HG02981 (cell line): Measurements from ENCODE around the gene ARHGAP24.
"Not testable (repeated sequence)": the region's sequence is repeated elsewhere in the genome, so short reads cannot be mapped to it uniquely, and the experiment has no call there.

ENCODE experiments used
- ATAC-seq: cut with Tn5 transposase; IDR thresholded peaks from one replicate; pipeline ENCODE4 v1.9.1; 2021; ENCODE audit warnings: mild to moderate bottlenecking, moderate library complexity; ENCODE audit not compliant: unreplicated experiment

The ARHGAP24 gene

DNA sequence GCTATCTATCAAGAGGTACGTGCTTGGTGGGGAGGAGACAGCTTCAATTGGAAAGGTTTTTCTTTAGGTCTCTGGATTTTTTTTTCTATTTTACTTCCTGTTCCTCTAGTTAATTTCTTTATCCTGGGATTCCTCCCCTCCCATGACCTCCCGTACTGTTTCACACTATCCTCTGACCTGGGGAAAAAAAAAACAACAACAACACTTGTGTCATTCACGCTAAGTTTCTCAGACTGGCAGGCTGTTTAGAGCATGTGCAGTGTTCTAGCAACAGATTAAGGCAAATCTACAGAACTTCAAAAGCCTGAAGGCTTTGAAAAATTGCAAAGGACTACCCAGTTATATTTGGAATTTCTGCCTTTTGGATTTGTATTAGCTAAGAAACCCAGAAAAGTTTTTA, 358.4 kb downstream of the ARHGAP24 start:
- no peak for ATAC-seq

GRCh38 chr4:85834934-85835333, 360.0 kb downstream of the ARHGAP24 start:
- no peak for ATAC-seq

DNA sequence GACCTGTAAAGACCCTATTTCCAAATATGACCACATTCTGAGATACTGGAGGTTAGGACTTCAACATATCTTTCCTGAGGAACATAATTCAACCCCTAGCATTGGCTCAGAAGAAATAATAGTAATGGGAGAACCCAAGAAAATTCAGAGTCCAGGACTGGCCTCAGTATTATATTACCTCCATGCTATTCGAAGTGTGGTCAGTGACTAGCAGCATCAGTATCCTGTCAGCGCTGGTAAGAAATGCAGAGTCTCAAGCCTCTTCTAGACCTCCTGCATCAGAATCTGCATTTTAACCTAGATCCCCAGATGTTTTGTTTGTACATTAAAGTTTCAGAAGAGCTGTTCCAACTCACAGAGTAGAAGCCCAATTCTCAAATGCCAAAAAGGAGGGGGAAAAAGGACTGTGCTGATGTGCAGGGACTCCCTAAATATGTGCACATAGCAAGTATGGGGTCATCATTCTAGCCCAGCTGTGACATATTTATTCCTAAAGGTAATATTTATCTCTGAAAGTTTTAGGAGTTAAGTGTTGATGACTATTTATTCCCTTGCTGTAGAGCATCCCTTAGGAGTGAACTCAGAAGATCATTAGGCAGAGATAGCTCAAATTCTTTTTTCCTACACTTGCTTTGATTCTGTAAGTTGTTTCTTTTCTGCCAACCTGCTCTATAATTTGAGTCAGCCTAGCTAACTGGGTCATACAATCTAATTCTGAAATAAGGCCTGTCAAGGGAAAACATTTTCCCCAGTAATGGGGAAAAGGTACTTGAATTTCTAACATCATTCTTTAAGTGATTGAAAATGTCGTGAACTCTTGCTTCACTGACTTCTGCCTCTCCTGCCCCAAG, 361.9 kb downstream of the ARHGAP24 start:
- no peak for ATAC-seq

- no peak for ATAC-seq
Measured at GRCh38 chr4:85837439-85837733, 362.4 kb downstream of the ARHGAP24 start.

GRCh38 chr4:85839981-85840451, 365.1 kb downstream of the ARHGAP24 start:
- ATAC-seq: not testable (repeated sequence)

DNA sequence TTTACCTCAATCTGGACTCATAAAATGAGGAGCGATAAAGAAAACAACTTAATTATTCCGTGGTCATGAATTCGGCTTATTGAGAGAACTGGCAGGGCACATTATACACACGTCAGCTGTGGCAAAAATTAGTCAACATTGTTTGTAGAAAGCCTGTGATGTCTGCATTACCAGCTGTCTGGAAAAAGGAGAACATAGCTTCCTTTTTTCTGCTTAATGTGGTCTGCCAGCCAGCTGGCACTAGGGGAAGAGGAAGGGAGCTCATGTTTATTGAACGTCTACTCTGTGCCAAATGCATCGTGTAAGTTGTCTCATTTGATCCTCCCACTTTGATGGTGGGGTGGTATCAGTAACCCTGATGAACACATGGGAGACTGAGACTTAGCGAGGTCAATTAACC, 367.6 kb downstream of the ARHGAP24 start:
- no peak for ATAC-seq

DNA sequence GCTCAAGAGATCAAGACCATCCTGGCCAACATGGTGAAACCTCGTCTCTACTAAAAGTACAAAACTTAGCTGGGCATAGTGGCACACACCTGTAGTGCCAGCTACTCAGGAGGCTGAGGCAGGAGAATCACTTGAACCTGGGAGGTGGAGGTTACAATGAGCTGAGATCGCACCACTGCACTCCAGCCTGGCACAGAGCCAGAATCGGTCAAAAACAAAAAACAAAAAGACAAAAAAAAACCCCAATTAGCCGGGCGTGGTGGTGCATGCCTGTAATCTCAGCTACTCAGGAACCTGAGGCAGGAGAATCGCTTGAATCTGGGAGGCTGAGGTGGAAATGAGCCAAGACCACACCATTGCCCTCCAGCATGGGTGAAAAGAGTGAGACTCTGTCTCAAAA, 378.8 kb downstream of the ARHGAP24 start:
- not testable (repeated sequence) for ATAC-seq

DNA sequence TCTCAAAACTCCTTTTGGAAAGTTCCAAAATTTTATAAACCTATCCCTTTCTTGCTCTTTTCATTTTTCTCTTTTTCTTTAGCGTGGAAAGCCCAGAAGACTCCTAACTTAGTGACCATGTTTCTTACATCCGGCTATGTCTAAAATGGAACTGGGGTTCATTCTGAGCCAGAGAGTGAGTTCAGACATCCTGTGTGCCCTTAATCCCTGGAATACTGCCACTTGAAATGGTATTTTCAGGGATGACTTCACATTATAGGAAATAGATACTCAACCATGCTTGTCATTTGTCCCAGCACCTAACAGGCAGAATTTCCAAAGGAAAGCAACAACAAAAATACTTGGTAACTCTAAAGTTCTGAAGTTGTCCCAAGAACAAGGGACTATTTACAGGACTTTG, 379.6 kb downstream of the ARHGAP24 start:
- no peak for ATAC-seq

- ATAC-seq: no peak
Measured at GRCh38 chr4:85860066-85860740, 385.3 kb downstream of the ARHGAP24 start.

GRCh38 chr4:85861064-85861765, 386.3 kb downstream of the ARHGAP24 start:
- no peak for ATAC-seq

- ATAC-seq: no peak
Measured at GRCh38 chr4:85862896-85863295, 387.9 kb downstream of the ARHGAP24 start.

DNA sequence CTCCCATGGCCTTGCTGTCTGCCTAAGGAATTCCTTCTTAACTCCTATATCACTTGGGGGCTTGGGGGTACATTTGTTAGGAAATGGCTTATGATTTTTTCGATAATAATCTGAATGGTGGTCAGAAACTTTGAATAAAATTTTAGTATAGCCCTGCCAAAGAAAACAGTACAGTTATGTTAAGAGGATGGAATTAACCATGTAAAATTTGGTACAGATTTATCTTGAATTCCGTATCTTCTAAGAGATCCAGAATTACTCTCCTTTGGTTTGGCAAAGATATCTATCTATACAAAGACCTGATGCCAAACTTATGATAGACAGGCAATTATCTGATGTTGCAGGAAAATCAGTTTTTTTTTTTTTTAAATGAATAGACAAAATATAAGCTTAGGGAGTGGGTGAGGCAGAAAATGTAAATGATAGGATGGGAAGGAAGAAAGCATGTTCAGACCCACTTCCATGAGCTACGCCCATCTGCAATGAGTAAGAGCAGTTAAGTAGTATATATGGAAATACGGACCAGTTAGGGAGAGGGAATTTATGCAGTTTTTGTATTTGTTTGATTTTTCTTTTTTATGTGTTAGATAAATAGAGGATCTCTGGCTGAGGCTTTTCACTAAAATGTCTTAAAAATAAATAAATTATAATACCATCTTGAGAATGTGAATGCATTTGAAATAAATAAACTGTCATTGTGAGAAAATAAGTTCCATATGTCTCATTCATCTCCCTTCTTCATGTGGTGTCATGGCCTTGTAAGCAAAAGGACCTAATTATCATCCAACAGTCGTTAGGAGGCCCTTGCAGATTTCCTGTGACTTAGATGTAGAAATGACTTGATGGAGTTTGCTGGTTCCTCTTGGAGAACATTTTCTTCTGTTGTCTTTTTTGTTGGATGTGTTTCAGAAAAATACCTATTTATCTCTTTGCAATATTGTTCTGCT, 389.6 kb downstream of the ARHGAP24 start:
- no peak for ATAC-seq

GRCh38 chr4:85865256-85865655, 390.3 kb downstream of the ARHGAP24 start:
- ATAC-seq: no peak

- no peak for ATAC-seq
Measured at GRCh38 chr4:85866508-85866907, 391.6 kb downstream of the ARHGAP24 start.

GRCh38 chr4:85867271-85867670, 392.3 kb downstream of the ARHGAP24 start:
- no peak for ATAC-seq

DNA sequence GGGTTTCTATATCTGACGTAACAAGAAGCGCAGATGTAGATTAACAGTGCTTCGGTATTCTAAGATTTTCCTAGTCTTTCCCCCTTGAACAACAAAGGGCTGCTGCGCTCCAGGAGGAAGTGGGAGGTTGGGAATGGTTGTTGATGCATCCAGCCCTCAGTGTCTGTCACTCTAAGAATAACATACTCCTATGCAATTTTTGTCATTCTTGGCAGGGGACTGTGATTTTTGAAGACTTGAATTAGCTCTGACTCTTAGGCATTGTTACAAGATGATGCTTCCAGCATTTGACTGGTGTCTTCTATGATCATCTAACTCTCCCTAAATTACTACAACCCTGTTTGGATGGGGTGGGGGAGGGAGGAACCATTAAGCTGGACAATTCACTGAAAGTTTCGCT, 394.2 kb downstream of the ARHGAP24 start:
- ATAC-seq: no peak

- ATAC-seq: no peak
Measured at GRCh38 chr4:85870298-85871083, 395.5 kb downstream of the ARHGAP24 start.

DNA sequence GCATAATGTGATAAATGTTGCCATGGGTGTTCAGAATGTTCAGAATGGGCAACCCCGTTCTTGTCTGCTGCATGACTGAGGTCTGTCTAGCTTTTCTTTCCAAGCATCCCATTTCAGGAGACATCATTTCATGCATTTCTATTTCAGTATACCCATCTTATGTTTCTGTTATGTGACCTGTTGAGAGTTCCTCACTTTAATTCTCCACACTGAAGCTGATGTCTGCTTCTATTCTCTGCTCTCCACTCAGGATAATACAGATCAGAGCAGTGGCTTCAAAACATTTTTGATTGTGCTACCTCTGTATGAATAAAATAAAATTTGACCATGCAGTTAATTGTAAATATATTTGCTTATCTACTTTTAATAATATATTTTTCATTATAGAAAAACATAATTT, 398.6 kb downstream of the ARHGAP24 start:
- ATAC-seq: no peak

DNA sequence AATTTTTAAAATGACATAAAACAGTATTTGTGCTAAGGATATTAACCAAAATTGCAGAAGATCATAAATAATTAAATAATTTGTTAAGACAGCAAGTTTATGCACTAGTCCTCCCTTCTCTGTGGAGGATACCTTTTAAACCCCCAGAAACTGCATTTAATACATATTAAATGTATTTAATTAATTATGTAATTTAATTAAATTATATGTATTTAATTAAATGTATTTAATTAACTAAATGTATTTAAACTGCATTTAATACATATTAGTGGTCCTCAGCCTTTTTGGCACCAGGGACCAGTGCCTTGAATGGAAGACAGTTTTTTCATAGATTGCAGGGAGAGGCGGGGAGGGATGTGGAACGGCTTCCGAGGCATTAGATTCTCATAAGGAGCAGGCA, 404.6 kb downstream of the ARHGAP24 start:
- ATAC-seq: no peak

- no peak for ATAC-seq
Measured at GRCh38 chr4:85883180-85883579, 408.2 kb downstream of the ARHGAP24 start.
